GM21528 (cell line): Measurements from ENCODE around the gene WASF2.
A peak's percentile ranks its signal among the peaks of the same experiment; 100 is the strongest.
"Not testable (repeated sequence)": the region's sequence is repeated elsewhere in the genome, so short reads cannot be mapped to it uniquely, and the experiment has no call there.

Experiments
- ATAC-seq: cut with Tn5 transposase; IDR thresholded peaks from one replicate; pipeline ENCODE4 v1.9.1; 2021; ENCODE audit warnings: mild to moderate bottlenecking, moderate library complexity; ENCODE audit not compliant: unreplicated experiment, low FRiP score

The WASF2 gene

GRCh38 chr1:27400082-27400962, 89.6 kb downstream of the WASF2 start:
- no peak for ATAC-seq

GRCh38 chr1:27399251-27400025, 90.5 kb downstream of the WASF2 start:
- no peak for ATAC-seq

- ATAC-seq, result no peak
Measured at GRCh38 chr1:27398405-27399149, 91.4 kb downstream of the WASF2 start.

GRCh38 chr1:27397749-27398148, 92.2 kb downstream of the WASF2 start:
- ATAC-seq, result no peak

GRCh38 chr1:27397110-27397509, 92.9 kb downstream of the WASF2 start:
- ATAC-seq, result no peak

GRCh38 chr1:27395441-27396195, 94.3 kb downstream of the WASF2 start:
- ATAC-seq, result no peak

GRCh38 chr1:27394925-27395324, 95.0 kb downstream of the WASF2 start:
- no peak for ATAC-seq

GRCh38 chr1:27394282-27394658, 95.7 kb downstream of the WASF2 start:
- no peak for ATAC-seq

- ATAC-seq, result no peak
Measured at GRCh38 chr1:27393641-27394281, 96.2 kb downstream of the WASF2 start.

GRCh38 chr1:27392778-27393635, 97.0 kb downstream of the WASF2 start:
- no peak for ATAC-seq

- peak; percentile 54 for ATAC-seq
Measured at GRCh38 chr1:27392096-27392777, 97.7 kb downstream of the WASF2 start, which contains the start of gene GPR3. TSS of gene GPR3 (plus strand) at chr1:27392622. CDS start at chr1:27393799, 1,177 bp downstream.

GRCh38 chr1:27391511-27392095, 98.4 kb downstream of the WASF2 start:
- ATAC-seq, result no peak

- no peak for ATAC-seq
Measured at GRCh38 chr1:27388337-27389005, 101.5 kb downstream of the WASF2 start.

- not testable (repeated sequence) for ATAC-seq
Measured at GRCh38 chr1:27384797-27385196, 105.2 kb downstream of the WASF2 start.

GRCh38 chr1:27383661-27384060, 106.3 kb downstream of the WASF2 start:
- no peak for ATAC-seq

- ATAC-seq, result no peak
Measured at GRCh38 chr1:27383039-27383605, 106.8 kb downstream of the WASF2 start, which contains the start of gene CD164L2. TSS of gene CD164L2 (minus strand) at chr1:27383333. CDS start at chr1:27383239, 94 bp downstream.
